Stimulated activated CD8-positive, alpha-beta memory T cell treated with anti-CD3 and anti-CD28 coated beads, Interleukin-7, amount 100 ng/mL, for 24 hours (primary cell): ENCODE results near the gene SEZ6L.

ENCODE experiments used
- DNase-seq: peaks from one replicate; pipeline ENCODE4 v3.0.0-alpha.2; 2020; ENCODE audit warnings: low read depth

SEZ6L gene

DNA sequence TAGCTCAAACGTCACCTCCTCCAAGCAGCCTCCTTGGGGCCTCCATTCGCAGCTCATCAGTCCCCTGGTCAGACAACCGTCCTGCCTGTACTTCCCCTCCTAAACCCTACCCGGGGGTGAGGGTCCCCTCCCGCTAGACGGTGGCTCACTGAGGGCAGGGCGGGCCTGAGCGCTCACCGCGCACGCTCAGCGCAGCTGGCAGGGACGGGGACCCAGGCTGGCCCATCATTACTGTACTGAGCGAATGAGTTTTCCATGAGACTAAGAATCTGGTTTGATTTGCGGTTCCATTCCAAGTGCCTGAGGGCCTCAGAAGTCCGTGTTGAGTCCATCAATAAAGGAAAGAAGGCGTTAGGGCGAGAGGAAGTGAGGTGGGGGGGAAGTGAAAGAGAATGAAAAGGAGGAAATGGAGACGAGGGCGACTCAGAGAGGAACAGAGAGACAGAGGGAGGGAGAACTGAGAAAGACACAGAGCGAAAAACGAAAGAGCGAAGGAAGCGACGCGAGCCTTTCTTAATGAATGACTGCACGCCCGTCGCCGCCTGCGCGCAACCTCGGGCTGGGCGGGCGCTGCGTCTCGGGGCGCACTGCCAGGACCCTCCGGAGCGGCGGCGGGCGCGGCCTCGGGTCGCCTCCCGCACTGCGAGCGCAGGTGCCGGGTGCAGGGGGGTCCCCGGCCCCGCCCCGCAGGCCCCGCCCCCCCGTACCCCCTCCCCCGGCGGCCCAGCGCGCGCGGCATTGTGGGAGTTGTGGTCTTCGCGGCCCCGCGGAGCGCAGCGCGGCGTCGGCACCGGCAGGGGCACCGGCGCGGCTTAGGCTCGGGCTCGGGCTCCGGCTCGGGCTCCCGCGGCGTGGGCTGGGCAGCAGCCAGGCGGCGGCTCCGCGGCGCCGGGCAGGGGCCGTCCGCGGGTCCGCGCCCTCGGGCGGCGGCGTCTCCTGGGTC lies 259.5 kb downstream of the SEZ6L start, which contains the start of gene ASPHD2:
ASPHD2 (plus strand) TSS at position 746 of the 943 bp plus-strand sequence. CDS start 4,356 bp downstream, outside the sequence.
- DNase-seq: peak; percentile 46

DNA sequence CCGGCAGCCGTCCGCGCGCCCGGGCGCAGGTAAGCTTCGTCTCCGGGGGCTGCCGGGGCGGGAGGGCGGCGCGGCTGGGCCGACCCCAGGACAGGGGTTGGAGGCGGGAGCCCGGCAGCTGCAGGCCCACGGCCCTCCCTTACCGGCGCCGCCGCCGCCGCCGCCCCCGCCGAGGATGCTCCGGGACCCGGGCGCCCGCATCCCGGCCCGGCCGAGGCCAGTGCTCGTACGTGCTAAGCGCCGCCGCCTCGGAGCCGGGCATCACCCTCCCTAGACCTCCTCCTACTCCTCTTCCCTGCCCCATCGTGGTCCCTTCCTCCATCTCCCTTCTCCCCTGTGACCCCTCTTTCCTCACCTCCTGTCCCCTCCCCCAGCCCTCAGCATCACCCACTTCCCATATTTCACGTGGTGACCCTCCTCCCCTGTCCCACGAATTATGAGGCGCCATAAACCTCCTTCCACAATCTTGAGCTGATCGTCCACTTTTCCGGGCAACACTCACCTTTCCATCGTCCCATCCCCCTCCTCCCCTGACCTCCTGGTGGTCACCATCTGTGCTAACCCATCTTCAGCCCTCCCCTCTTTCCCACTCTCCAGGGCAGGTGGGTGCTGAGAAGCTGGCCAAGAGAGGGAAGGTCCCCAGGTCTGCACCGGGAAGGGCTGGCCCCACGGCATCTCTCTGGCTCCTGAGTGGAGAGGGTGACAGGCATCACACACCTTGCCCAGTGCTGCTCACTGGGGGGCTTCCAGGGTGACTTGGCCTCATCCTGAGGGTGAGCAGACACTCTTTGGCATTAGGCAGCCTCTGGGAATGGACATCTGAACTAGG lies 260.4 kb downstream of the SEZ6L start:
- DNase-seq: no peak

DNA sequence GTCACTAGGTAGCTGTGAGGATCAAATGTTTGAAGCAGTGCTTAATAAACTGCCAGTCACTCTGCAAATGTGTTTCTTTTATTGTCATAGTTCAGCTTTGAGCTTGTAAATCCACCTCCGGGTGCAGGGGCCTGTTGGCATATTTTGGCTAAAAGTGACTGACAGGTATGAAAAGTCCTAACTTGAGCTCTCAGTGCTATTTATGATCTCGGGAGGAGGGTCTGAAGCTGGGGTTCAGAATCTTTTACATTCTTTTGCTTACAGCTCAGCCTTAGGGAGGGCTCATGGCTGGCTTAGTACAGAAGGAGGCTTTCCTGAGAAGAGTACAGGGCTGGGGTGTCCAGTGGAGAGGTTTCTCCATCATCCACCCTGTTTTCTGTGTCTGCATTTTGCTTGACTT lies 261.3 kb downstream of the SEZ6L start:
- no peak for DNase-seq

DNA sequence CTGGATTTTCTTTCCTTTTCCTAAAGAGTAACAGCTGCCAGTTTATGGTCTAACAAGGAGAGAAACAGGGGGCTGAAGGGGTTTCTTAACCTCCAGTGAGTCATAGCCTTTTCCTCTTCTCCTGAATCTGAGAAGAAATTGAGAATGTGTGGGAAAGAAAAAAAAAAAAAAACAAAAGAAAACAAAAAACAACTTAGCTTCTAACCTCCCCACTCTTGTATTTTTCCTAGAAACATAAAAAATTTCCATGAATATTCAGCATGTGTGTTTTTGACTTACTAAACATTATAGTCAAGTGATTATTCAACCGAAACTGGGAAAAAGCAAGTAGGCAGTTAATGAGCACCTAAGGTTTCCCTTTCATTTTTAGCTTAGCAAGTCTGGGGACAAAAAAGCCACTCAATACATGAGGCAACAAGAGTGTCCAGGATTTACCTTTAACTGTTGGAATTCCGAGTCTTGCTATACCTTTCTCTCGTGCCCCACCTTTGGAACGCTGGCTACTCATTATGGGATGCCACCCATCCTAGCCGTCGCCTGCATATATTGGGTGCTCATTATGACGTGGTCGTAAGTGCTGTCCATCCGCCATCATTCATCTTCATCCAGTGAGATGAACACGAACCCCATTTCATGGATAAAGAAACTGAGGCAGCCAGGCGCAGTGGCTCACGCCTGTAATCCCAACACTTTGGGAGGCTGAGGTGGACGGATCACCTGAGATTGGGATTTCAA lies 262.2 kb downstream of the SEZ6L start:
- DNase-seq: no peak

DNA sequence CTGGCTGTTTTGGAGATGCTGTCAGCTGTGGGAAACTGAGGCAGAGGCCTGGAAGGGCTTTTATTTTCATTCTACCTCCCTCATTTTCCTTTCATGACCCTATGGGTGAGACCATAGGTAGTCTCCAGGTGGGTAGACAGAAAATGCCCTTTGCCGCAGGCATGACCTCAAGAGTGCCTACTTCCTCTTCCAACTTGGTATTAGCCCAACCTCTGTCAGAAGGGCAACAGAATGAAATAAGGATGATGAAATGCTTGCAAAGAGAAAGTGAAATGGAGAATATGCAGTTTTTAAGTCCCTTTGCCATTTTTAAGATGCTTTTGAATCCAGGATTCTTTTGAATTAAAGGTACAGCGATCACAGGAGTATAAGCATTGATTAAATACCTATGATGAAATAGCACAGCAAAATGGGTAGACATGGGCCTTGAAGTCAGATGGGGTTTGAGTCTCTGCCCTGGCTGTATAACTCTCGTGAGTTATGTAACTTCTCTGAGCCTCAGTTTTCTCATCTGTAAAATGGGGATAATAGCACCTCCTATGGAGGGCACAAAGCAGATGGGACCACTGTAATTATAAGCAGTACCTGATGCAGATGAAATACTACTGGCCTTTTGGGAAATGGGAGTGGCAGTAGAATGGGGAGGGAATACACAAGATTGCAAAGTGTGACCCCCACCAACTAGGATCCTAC lies 263.5 kb downstream of the SEZ6L start:
- no peak for DNase-seq
